DND-41 (cell line): ENCODE measurements around the gene CD207.

Experiments used
- ATAC-seq: fragments of 200-7000 bp; cut with Tn5 transposase; 3 replicates; pipeline ENCODE4 v1.9.1; 2021; ENCODE audit warnings: low read depth; ENCODE audit not compliant: insufficient read depth
- DNase-seq: peaks from one replicate; pipeline ENCODE4 v3.0.0-alpha.2; 2020
- H2AFZ ChIP-seq: 2 replicates; pipeline ENCODE4 v1.6.0; 2012; ENCODE audit warnings: low read depth, low read length
- H3K27ac ChIP-seq: 2 replicates; pipeline ENCODE4 v1.5.1; 2012; ENCODE audit warnings: low read length, inconsistent platforms
- H3K27me3 ChIP-seq: fragments of 200-600 bp; sonication (generic); 2 replicates; pipeline ENCODE4 v1.6.0; 2012; ENCODE audit warnings: low read length, mild to moderate bottlenecking, inconsistent platforms; ENCODE audit not compliant: insufficient read depth, poor library complexity
- H3K36me3 ChIP-seq: 2 replicates; pipeline ENCODE4 v1.5.1; 2012; ENCODE audit warnings: low read length, inconsistent platforms; ENCODE audit not compliant: insufficient read depth
- H3K4me1 ChIP-seq: 2 replicates; pipeline ENCODE4 v1.5.1; 2012; ENCODE audit warnings: mild to moderate bottlenecking, low read length; ENCODE audit not compliant: insufficient read depth
- H3K4me2 ChIP-seq: 2 replicates; pipeline ENCODE4 v1.6.0; 2012; ENCODE audit warnings: mild to moderate bottlenecking, moderate library complexity, low read length, inconsistent platforms; ENCODE audit not compliant: insufficient read depth
- H3K4me3 ChIP-seq, 2 experiments: fragments of 200-600 bp in 1 of 2; shearing (Covaris generic) in 1 of 2; 2 replicates each; pipeline ENCODE4 v1.5.1; 2012 to 2016; ENCODE audit warnings: inconsistent platforms in 2 of 2, low read length in 2 of 2, mild to moderate bottlenecking in 2 of 2, low read depth in 1 of 2, moderate library complexity in 1 of 2
- H3K79me2 ChIP-seq: 2 replicates; pipeline ENCODE4 v1.6.0; 2012; ENCODE audit warnings: low read length, inconsistent platforms; ENCODE audit not compliant: insufficient read depth
- H3K9ac ChIP-seq: 2 replicates; pipeline ENCODE4 v1.6.0; 2012; ENCODE audit warnings: low read depth, mild to moderate bottlenecking, inconsistent platforms, low read length, moderate library complexity
- H3K9me3 ChIP-seq: 2 replicates; pipeline ENCODE4 v1.5.1; 2012; ENCODE audit warnings: low read length, moderate library complexity, mild to moderate bottlenecking, inconsistent platforms; ENCODE audit not compliant: insufficient read depth, severe bottlenecking
- H4K20me1 ChIP-seq: 2 replicates; pipeline ENCODE4 v1.6.0; 2012; ENCODE audit warnings: low read length; ENCODE audit not compliant: insufficient read depth
- CTCF ChIP-seq: IDR thresholded peaks from 2 replicates; pipeline ENCODE4 v1.5.1; 2012; ENCODE audit warnings: borderline replicate concordance, low read length, moderate library complexity, mild to moderate bottlenecking; ENCODE audit not compliant: poor library complexity, severe bottlenecking; ENCODE audit errors: extremely low read depth
- EZH2 ChIP-seq: IDR thresholded peaks from 3 replicates; pipeline ENCODE4 v1.6.1; 2012; ENCODE audit warnings: borderline replicate concordance, low read depth, mild to moderate bottlenecking, moderate library complexity, low read length, inconsistent platforms; ENCODE audit not compliant: severe bottlenecking

The CD207 gene

GRCh38 chr2:70793450-70793849 lies 42.2 kb downstream of the CD207 start:
- Histone ChIP-seq H3K4me1 (no peaks in the 10 kb centered on the region), H3K4me3 (no peak overlapping the region), H3K27ac (no peak overlapping the region), H3K9ac (no peak overlapping the region), H4K20me1 (no peaks in the 10 kb centered on the region), H3K9me3 (no peaks in the 10 kb centered on the region), H3K27me3 (peaks cover 26% of the 10 kb centered on the region), H3K79me2 (no peaks in the 10 kb centered on the region), H3K4me2 (no peak overlapping the region), H3K36me3 (no peaks in the 10 kb centered on the region), H2AFZ (no peak overlapping the region)
- no peak for TF ChIP-seq CTCF
- no peak for TF ChIP-seq EZH2
- ATAC-seq (no peak), DNase-seq (no peak)

- H3K4me2 ChIP-seq: no peak within 1 kb of the TSS
- no peaks in the 10 kb centered on the region for H3K9me3 ChIP-seq
- H4K20me1 ChIP-seq: no peaks in the 10 kb centered on the region
- no peaks in the 10 kb centered on the region for H3K36me3 ChIP-seq
- H2AFZ ChIP-seq: no peak within 1 kb of the TSS
- ATAC-seq (no peak), DNase-seq (no peak)
- TF ChIP-seq EZH2: no peak
- TF ChIP-seq CTCF: no peak
- H3K79me2 ChIP-seq: no peaks in the 10 kb centered on the region
- H3K4me3 ChIP-seq: no peak within 1 kb of the TSS
- no peak within 1 kb of the TSS for H3K9ac ChIP-seq
- peaks cover 18% of the 10 kb centered on the region for H3K27me3 ChIP-seq
- no peaks in the 10 kb centered on the region for H3K4me1 ChIP-seq
- no peak within 1 kb of the TSS for H3K27ac ChIP-seq
Observed at GRCh38 chr2:70790136-70790828, 45.3 kb downstream of the CD207 start, which contains the start of gene FIGLA. Gene FIGLA, minus strand, starts transcription at chr2:70790643. Its CDS starts 5 bp downstream, at chr2:70790638.

GRCh38 chr2:70789304-70790135 lies 46.1 kb downstream of the CD207 start:
- H3K4me2 ChIP-seq: no peak overlapping the region
- DNase-seq (peak; percentile 25), ATAC-seq (peak; percentile 44; the same call in 1 of the 3 replicates)
- H3K27me3 ChIP-seq: peaks cover 13% of the 10 kb centered on the region
- H3K4me1 ChIP-seq: no peaks in the 10 kb centered on the region
- H2AFZ ChIP-seq: no peak overlapping the region
- H3K79me2 ChIP-seq: no peaks in the 10 kb centered on the region
- H3K9ac ChIP-seq: no peak overlapping the region
- no peaks in the 10 kb centered on the region for H4K20me1 ChIP-seq
- H3K36me3 ChIP-seq: no peaks in the 10 kb centered on the region
- H3K4me3 ChIP-seq: no peak overlapping the region
- no peak overlapping the region for H3K27ac ChIP-seq
- H3K9me3 ChIP-seq: no peaks in the 10 kb centered on the region
- TF ChIP-seq EZH2 (no peak), CTCF (peak; percentile 42)
